ENCODE results near the gene ZFYVE28. TPM values are rescaled to one million over a fixed set of nuclear protein-coding genes. Genes with fewer than 3 reads are reported as not detected.

The ZFYVE28 gene
- total RNA-seq, 2 experiments from 2014 or later = 6.1 to 6.3 TPM

DNA sequence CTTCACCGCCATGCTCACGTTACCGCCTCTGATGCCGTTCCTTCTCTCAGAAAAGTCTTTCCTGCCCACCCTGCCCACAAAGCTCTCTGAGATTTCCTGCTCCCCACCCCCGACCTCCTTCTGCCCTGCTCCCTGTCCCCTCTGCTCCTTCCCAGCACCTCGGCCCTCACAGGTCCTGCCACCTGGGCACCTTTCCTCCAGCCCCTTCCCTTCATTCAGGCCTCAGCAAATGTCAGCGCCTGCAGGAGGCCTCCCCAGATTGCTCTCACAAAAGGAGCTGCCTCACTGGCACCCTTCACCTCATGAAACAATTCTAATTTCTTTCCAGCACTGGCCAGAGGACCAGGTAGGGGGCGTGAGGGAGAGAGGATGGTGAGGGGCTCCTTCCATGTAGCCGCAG lies 122.9 kb downstream of the ZFYVE28 start:
- peaks cover 3% of the 10 kb centered on the region for H3K36me3 Mint-ChIP-seq (ENCODE audit: low read depth)
- H3K4me1 Mint-ChIP-seq (ENCODE audit: low read depth) = peaks cover 63% of the 10 kb centered on the region
- H3K4me3 Mint-ChIP-seq = no peak overlapping the region
- no peak for ATAC-seq
- CTCF ChIA-PET = no interaction called here
- peaks cover 14% of the 10 kb centered on the region for H3K27me3 Mint-ChIP-seq (ENCODE audit: low read depth)
- peak overlapping the region; percentile 73 for H3K27ac Mint-ChIP-seq
- DNase-seq = no peak
- POLR2A ChIA-PET = interaction anchor here (0.6 to 1.4 kb wide), 2 partner anchors 53 to 316 kb away, joined by 3 to 4 read pairs; partner anchors contain the start of genes HAUS3 and POLN
- H3K9me3 Mint-ChIP-seq (ENCODE audit: insufficient read depth) = peaks cover 3% of the 10 kb centered on the region

DNA sequence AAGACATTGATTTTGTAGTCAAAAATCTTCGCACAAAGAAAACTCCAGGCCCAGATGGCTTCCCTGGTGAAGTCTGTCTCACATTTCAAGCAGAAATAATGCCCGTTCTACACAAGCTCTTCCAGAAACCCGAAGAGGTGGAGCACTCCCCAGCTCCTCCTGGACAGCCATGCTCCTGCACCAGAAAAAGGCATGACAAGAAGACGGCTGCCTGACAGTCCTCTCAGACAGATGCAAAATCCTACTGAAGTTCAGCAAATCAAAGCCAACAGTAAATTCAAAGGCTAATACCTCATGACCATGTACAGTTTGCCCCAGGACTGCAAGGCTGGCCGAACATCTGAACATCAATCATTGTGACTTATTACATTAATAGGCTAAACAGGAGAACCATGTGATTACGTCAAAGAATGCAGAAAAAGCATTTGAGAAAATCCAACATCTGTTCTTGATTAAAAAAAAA lies 125.8 kb downstream of the ZFYVE28 start:
- Mint-ChIP-seq H3K27ac (peak overlapping the region; percentile 41), H3K27me3 (ENCODE audit: low read depth) (peaks cover 9% of the 10 kb centered on the region), H3K4me1 (ENCODE audit: low read depth) (peaks cover 66% of the 10 kb centered on the region), H3K36me3 (ENCODE audit: low read depth) (peaks cover 3% of the 10 kb centered on the region), H3K9me3 (ENCODE audit: insufficient read depth) (peaks cover 3% of the 10 kb centered on the region), H3K4me3 (no peak overlapping the region)
- POLR2A ChIA-PET = interaction anchor here (1.1 to 3.4 kb wide), 2 partner anchors 51 to 120 kb away, joined by 3 to 13 read pairs; partner anchors contain the start of genes HAUS3 and POLN
- CTCF ChIA-PET = interaction anchor here (0.8 to 1.5 kb wide), 2 partner anchors 11 to 51 kb away, joined by 3 read pairs; partner anchors contain the start of genes HAUS3 and POLN
- no peak for ATAC-seq
- no peak for DNase-seq

DNA sequence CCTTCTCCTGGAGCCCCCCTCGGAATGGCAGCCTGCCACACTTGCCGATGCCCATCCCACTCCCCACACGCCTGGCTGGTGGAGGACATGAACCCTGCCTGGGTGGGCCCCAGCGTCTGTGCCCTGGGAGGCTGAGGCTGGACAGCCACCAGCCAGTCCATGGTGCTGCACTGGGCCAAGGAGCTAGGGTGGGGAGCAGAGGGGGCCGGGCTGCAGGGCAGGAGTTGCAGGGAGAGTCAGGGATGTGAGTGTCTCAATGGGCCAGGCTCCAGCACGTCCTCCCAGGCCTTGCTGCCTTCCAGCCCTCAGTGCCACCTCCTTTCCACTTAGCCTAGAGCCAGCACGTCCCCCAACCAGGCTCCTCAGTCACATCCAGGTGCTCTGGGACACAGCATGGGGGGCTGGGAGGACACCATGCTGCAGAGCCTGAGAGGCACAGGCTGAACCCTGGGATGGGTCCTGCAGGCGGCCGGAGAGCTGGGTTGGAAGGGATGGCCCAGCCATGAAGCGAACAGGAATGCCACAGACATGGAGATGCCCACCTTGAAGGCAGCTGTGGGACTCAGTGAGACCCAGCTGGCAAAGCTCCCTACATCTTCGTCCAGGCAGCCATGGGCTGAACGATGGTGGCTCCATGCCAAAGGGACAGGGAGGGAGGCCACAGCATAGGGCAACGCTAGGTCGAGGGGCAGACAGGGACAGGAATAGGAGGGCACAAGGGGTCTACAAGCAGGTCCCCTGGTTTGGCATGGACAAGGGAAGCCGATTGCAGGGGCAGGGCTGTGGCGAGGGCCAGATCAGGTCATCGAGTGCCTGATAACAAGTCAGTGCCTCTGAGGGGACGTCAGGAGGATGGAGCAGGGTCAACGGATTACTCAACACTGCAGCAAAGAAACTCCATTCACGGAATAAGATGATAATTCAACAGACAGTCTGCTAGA lies 126.5 kb downstream of the ZFYVE28 start:
- ChIA-PET CTCF (interaction anchor here (0.8 to 1.5 kb wide), 2 partner anchors 10 to 50 kb away, joined by 3 read pairs; partner anchors contain the start of genes HAUS3 and POLN), POLR2A (interaction anchor here (1.1 to 3.4 kb wide), 2 partner anchors 50 to 120 kb away, joined by 3 to 13 read pairs; partner anchors contain the start of genes HAUS3 and POLN)
- ATAC-seq (no peak), DNase-seq (no peak)
- Mint-ChIP-seq H3K27me3 (ENCODE audit: low read depth) (peaks cover 6% of the 10 kb centered on the region), H3K36me3 (ENCODE audit: low read depth) (peaks cover 3% of the 10 kb centered on the region), H3K9me3 (ENCODE audit: insufficient read depth) (peaks cover 3% of the 10 kb centered on the region), H3K27ac (peak overlapping the region; percentile 86), H3K4me1 (ENCODE audit: low read depth) (peaks cover 59% of the 10 kb centered on the region), H3K4me3 (no peak overlapping the region)

DNA sequence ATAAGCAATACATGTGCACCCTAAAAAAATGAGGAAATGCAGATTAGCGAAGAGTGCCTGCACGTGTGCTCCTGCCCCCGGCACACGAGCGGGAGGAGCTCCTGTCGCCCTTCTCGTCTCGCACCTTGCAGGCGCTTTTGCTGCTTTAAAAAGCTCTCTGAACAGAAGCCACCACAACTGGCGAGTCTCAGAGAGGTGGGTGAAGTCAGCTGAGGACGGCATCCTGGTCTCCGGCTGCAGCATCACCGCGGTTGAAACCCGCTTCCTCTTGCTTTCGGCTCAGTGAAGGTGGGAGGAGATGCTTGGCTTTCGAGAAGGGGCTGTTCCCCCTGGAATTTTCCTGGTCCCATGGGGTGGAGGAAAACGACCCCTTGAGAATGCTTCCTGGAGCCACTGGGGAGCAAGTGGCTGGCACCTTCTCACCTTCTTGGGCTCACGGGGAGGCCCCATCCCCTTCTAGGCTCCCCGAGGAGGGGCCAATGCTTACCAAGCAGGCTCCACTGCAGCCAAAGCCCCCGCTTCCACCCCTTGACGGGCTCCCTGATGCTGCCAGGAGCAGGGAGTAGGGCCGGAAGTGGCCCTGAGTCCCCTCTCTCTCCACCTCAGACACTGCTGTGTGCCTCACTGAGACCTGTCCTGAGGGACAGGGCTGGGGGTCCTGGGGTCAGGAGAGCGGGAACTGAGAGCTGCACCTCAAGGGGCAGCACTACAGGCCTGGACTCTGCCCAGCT lies 127.3 kb downstream of the ZFYVE28 start:
- DNase-seq = peak; percentile 89
- POLR2A ChIA-PET = interaction anchor here (0.5 to 3.4 kb wide), 8 partner anchors 9 to 1512 kb away, joined by 3 to 13 read pairs (median 4); partner anchors contain the start of genes CFAP99, HAUS3, POLN and RNF4

DNA sequence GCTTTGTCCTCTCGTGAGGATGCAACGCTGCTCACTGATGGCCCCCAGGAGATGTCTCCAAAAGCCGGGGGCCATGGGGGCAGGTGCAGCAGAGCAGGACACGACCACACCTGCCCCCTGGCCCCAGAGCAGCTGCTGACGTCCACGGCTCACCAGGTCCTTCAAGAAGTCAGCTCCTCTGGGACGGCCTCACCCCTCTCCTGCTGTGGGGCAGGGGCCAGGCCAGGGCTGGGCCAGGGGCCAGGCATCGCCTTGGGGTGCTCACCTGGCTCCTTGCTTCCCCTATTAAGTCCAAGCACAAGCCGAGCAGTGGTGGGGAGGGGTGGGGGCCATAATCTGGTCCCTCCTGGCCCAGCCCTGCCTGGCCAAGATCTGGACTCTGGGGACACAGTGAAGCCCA lies 128.0 kb downstream of the ZFYVE28 start:
- peak; percentile 23 for ATAC-seq
- Mint-ChIP-seq H3K27me3 (ENCODE audit: low read depth) (peaks cover 6% of the 10 kb centered on the region), H3K27ac (peak overlapping the region; percentile 86), H3K4me3 (peak overlapping the region; percentile 38), H3K4me1 (ENCODE audit: low read depth) (peaks cover 51% of the 10 kb centered on the region), H3K9me3 (ENCODE audit: insufficient read depth) (peaks cover 3% of the 10 kb centered on the region), H3K36me3 (ENCODE audit: low read depth) (peaks cover 3% of the 10 kb centered on the region)
- ChIA-PET CTCF (interaction anchor here (0.9 to 1.3 kb wide), 6 partner anchors 9 to 65 kb away, joined by 3 read pairs; partner anchors contain the start of gene MXD4), POLR2A (interaction anchor here (0.6 to 3.4 kb wide), 7 partner anchors 9 to 195 kb away, joined by 3 to 13 read pairs (median 4); partner anchors contain the start of genes CFAP99, HAUS3, POLN and RNF4)
- no peak for DNase-seq

More for the DNA sequence above, 127.3 kb downstream of the ZFYVE28 start:
- Mint-ChIP-seq H3K4me1 (ENCODE audit: low read depth) (peaks cover 52% of the 10 kb centered on the region), H3K27me3 (ENCODE audit: low read depth) (peaks cover 6% of the 10 kb centered on the region), H3K36me3 (ENCODE audit: low read depth) (peaks cover 3% of the 10 kb centered on the region), H3K4me3 (peak overlapping the region; percentile 38), H3K27ac (peak overlapping the region; percentile 86), H3K9me3 (ENCODE audit: insufficient read depth) (peaks cover 3% of the 10 kb centered on the region)
- peak; percentile 95 for ATAC-seq
- CTCF ChIA-PET = interaction anchor here (0.9 to 1.3 kb wide), 4 partner anchors 11 to 64 kb away, joined by 3 read pairs; partner anchors contain the start of gene MXD4

DNA sequence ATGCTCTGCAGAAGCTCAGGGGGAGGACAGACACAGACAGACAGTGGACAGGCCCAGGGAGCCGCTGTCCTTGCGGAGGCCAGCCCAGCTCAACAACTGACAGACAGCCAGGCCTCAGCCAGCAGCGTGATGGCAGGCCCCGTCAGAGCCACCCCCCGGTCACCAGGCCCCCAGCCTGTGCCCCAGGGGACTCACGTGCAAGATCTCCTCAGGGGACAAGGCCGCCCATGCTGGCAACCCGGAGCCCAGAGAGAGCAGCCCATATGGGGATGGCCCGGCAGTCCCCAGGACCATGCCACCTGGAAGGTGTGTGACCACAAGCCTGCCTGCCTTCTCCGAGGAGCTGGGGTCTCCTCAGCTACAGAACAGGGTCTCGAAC lies 128.5 kb downstream of the ZFYVE28 start:
- ATAC-seq (no peak), DNase-seq (no peak)
- H3K27ac Mint-ChIP-seq = no peak overlapping the region
- CTCF ChIA-PET = interaction anchor here (0.9 to 1.2 kb wide), 4 partner anchors 8 to 65 kb away, joined by 3 read pairs; partner anchors contain the start of gene MXD4
- POLR2A ChIA-PET = interaction anchor here (0.6 to 3.4 kb wide), 4 partner anchors 8 to 195 kb away, joined by 3 to 13 read pairs (median 5); partner anchors contain the start of genes HAUS3 and POLN
- H3K27me3 Mint-ChIP-seq (ENCODE audit: low read depth) = peaks cover 6% of the 10 kb centered on the region
- H3K9me3 Mint-ChIP-seq (ENCODE audit: insufficient read depth) = peaks cover 3% of the 10 kb centered on the region
- H3K4me3 Mint-ChIP-seq = no peak overlapping the region
- peaks cover 3% of the 10 kb centered on the region for H3K36me3 Mint-ChIP-seq (ENCODE audit: low read depth)
- H3K4me1 Mint-ChIP-seq (ENCODE audit: low read depth) = peaks cover 52% of the 10 kb centered on the region

DNA sequence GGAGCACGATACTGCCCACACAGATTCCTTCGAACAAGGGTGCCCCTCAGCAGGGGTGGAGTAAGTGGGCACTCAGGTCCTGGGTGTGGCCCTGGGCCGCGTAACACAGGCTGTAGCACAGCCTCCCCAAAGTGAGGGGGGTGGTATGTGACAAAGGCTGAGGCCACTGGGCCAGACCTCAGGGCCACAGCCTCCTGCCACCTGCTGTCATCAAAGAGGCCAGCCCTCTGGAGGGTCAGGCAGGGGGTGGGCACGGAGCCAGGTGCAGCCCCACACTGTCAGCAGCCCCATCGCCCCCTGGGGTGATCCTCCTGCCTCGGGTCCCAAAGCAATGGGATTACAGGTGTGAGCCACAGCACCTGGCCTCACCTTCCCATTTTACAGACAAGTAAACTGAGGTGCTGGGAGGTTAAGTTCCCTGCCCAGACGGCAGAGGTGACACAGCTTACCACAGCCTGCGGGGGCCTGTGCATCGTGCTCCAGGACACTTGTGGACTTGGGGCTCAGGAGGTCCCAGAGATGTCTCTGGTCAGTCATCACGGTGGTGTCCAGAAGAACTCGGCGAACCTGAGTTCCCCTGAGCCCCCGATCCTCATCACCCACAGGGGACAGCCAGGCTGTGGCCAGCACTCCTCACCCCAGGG lies 129.0 kb downstream of the ZFYVE28 start:
- ChIA-PET CTCF (interaction anchor here (1.0 to 1.1 kb wide), 2 partner anchors 8 to 41 kb away, joined by 3 read pairs; no protein-coding TSS in a partner anchor), POLR2A (interaction anchor here (1.6 to 3.4 kb wide), 3 partner anchors 8 to 123 kb away, joined by 4 to 13 read pairs (median 6); partner anchors contain the start of genes HAUS3 and POLN)
- H3K36me3 Mint-ChIP-seq (ENCODE audit: low read depth) = peaks cover 3% of the 10 kb centered on the region
- peaks cover 50% of the 10 kb centered on the region for H3K4me1 Mint-ChIP-seq (ENCODE audit: low read depth)
- no peak overlapping the region for H3K4me3 Mint-ChIP-seq
- DNase-seq = no peak
- peaks cover 6% of the 10 kb centered on the region for H3K27me3 Mint-ChIP-seq (ENCODE audit: low read depth)
- no peak for ATAC-seq
- H3K27ac Mint-ChIP-seq = no peak overlapping the region
- peaks cover 2% of the 10 kb centered on the region for H3K9me3 Mint-ChIP-seq (ENCODE audit: insufficient read depth)

DNA sequence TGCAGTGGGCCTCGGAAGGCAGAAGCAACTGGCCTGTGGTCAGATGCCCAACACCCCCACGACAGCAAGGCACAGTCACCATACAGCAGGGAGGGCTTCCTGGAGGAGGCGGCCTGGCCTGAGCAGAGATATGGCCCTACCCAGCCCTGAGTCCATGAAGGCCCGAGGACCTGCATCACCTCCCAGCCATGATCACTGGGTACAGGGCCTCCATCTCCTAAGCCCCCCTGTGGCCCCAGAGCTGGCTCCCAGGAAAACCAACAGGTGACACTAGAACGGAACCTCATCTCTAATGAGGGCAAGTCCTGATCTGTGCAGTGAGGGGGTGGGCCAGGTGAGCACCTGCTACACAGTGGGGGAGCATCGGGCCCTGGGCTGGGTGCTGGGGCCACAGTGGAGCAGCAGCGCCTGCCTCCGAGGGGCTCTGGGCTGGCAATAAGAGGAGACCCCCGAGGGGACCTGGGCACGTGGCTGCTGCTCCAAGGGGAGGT lies 130.3 kb downstream of the ZFYVE28 start:
- ChIA-PET POLR2A (no interaction called here), CTCF (no interaction called here)
- no peaks in the 10 kb centered on the region for H3K9me3 Mint-ChIP-seq (ENCODE audit: insufficient read depth)
- peaks cover 4% of the 10 kb centered on the region for H3K27me3 Mint-ChIP-seq (ENCODE audit: low read depth)
- peak overlapping the region; percentile 55 for H3K27ac Mint-ChIP-seq
- H3K4me1 Mint-ChIP-seq (ENCODE audit: low read depth) = peaks cover 48% of the 10 kb centered on the region
- ATAC-seq (no peak), DNase-seq (no peak)
- no peaks in the 10 kb centered on the region for H3K36me3 Mint-ChIP-seq (ENCODE audit: low read depth)
- H3K4me3 Mint-ChIP-seq = no peak overlapping the region

DNA sequence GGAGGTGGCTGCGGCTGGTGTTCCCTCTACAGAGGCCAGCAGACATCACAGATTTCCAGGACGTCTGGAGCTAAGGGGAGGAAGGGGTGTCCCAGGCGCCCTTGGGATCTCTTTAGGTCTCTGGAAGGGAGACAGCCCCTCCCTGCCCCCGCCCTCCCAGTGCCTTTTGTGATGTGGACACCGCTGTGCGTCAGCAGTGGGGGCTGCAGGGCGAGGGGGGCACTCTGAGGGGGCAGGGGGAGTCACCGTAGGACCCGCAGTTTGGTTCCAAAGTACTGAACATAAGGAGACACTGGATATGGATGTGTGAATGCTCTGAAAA lies 130.9 kb downstream of the ZFYVE28 start:
- DNase-seq (no peak), ATAC-seq (no peak)
- Mint-ChIP-seq H3K36me3 (ENCODE audit: low read depth) (no peaks in the 10 kb centered on the region), H3K27ac (no peak overlapping the region), H3K27me3 (ENCODE audit: low read depth) (peaks cover under 1% of the 10 kb centered on the region), H3K4me1 (ENCODE audit: low read depth) (peaks cover 49% of the 10 kb centered on the region), H3K4me3 (no peak overlapping the region), H3K9me3 (ENCODE audit: insufficient read depth) (no peaks in the 10 kb centered on the region)
- POLR2A ChIA-PET = interaction anchor here (1.2 kb wide), 1 partner anchor 46 kb away, joined by 3 read pairs; the partner anchor contains the start of genes HAUS3 and POLN
- CTCF ChIA-PET = no interaction called here

DNA sequence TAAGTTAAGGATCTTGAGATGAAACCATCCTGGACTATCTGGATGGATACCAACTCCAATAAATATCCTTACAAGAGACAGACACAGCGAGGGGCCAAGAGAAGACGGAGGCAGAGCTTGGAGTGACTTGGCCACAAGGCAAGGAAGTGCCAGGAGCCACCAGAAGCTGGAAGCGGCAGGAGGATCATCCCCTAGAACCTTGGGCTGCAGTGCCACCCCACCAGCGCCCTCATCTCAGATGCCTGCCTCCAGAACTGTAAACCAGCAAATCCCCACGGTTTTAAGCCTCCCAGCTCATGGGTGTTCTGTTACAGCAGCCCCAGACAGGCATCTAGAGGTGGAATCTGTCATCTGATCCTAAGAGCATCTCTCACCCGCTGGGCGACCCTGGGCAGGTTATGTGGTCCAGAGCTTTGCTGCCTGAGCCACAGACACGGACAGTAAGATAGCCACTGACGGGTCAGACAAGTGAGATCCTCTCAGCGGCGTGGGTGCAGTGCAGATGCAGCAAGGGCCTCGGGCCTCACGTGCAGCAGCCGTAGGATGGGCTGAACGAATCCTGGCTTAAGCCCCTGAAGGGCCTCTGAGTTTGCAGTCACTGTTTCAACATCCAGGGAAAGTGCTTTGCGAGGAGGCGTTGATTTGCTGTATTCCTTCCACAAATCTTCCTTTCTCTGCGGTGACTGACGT lies 131.4 kb downstream of the ZFYVE28 start:
- ATAC-seq = no peak
- no peak for DNase-seq

More for the DNA sequence above, 131.4 kb downstream of the ZFYVE28 start:
- H3K27me3 Mint-ChIP-seq (ENCODE audit: low read depth) = no peaks in the 10 kb centered on the region
- no peaks in the 10 kb centered on the region for H3K9me3 Mint-ChIP-seq (ENCODE audit: insufficient read depth)
- no peak overlapping the region for H3K4me3 Mint-ChIP-seq
- POLR2A ChIA-PET = interaction anchor here (1.2 kb wide), 1 partner anchor 45 kb away, joined by 3 read pairs; the partner anchor contains the start of genes HAUS3 and POLN
- CTCF ChIA-PET = no interaction called here
- peaks cover 49% of the 10 kb centered on the region for H3K4me1 Mint-ChIP-seq (ENCODE audit: low read depth)
- no peaks in the 10 kb centered on the region for H3K36me3 Mint-ChIP-seq (ENCODE audit: low read depth)
- no peak overlapping the region for H3K27ac Mint-ChIP-seq

Measured in activated CD8-positive, alpha-beta T cell treated with anti-CD3 and anti-CD28 coated beads, Interleukin-2, amount 10 ng/mL, durations not matched to agents 7 days and 5 days (primary cell).